HEK293 (cell line): ENCODE data around the gene OR6B3.
"Not testable (repeated sequence)": the region's sequence is repeated elsewhere in the genome, so short reads cannot be mapped to it uniquely, and the experiment has no call there.

ENCODE experiments used
- PRDM1 ChIP-seq: fragments of 450-650 bp; formaldehyde crosslinking; IDR thresholded peaks from 2 replicates; pipeline ENCODE4; 2016; ENCODE audit warnings: missing biosample characterization, missing genetic modification characterization
- ZNF274 ChIP-seq, 2 experiments: fragments of 200-500 bp in 1 of 2; fragments of 450-650 bp in 1 of 2; sonication (Bioruptor generic) in 1 of 2; formaldehyde crosslinking in 1 of 2; IDR thresholded peaks; 2 replicates each; pipeline versions ENCODE4 v1.5.1 to v1.6.1; 2014 to 2016; ENCODE audit warnings: borderline replicate concordance in 1 of 2, inconsistent platforms in 1 of 2, low read length in 1 of 2, missing biosample characterization in 1 of 2, missing genetic modification characterization in 1 of 2
- TF ChIP-seq, protein P1 (sequence below): fragments of 450-650 bp; formaldehyde crosslinking; IDR thresholded peaks from 2 replicates; pipeline ENCODE4 v1.5.1; 2016; ENCODE audit warnings: missing biosample characterization, missing genetic modification characterization

DNA sequence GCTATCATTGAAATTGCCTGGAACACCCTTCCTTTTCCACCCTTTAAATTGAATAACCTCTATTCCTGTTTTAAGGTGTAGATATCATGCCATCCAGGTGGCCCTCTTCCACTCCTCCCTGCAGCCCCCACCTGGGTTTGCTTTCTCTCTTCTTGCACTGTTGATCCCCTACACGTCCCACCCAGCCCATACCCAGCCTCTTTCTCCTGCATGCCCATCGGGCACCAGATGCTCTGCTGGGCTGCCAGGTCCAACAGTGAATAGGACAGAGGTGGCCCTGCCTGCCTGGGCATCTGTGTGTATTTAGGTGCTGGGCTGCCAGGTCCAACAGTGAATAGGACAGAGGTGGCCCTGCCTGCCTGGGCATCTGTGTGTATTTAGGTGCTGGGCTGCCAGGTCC is 9.2 kb downstream of the OR6B3 start:
- TF ChIP-seq, protein P1, sequence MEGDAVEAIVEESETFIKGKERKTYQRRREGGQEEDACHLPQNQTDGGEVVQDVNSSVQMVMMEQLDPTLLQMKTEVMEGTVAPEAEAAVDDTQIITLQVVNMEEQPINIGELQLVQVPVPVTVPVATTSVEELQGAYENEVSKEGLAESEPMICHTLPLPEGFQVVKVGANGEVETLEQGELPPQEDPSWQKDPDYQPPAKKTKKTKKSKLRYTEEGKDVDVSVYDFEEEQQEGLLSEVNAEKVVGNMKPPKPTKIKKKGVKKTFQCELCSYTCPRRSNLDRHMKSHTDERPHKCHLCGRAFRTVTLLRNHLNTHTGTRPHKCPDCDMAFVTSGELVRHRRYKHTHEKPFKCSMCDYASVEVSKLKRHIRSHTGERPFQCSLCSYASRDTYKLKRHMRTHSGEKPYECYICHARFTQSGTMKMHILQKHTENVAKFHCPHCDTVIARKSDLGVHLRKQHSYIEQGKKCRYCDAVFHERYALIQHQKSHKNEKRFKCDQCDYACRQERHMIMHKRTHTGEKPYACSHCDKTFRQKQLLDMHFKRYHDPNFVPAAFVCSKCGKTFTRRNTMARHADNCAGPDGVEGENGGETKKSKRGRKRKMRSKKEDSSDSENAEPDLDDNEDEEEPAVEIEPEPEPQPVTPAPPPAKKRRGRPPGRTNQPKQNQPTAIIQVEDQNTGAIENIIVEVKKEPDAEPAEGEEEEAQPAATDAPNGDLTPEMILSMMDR (tag by site-specific recombination), result not testable (repeated sequence)
- not testable (repeated sequence) for TF ChIP-seq ZNF274 (IDR thresholded peaks at IDR 0.05; ENCODE audit: low read length); ZNF274 (tag by site-specific recombination; IDR thresholded peaks at IDR 0.05; ENCODE audit: borderline replicate concordance); PRDM1 (tag by site-specific recombination)
